PC-9 (cell line): Measurements from ENCODE around the gene COG1. TPM values are rescaled to one million over a fixed set of nuclear protein-coding genes. Genes with fewer than 3 reads are reported as not detected.

Experiments used
- BruUV-seq: library from RNA; stranded (reverse); fragments of 400-500 nt; replicated peaks from 2 replicates; lab custom pipeline; 2021; lab: Mats Ljungman, UMichigan
- CTCF ChIA-PET: fragments of 300-600 bp; sonication (Branson Sonifier 250); formaldehyde crosslinking; loops from one replicate; lab custom pipeline; 2022; ENCODE audit warnings: antibody characterized with exemption; lab: Charles Lee
- POLR2A ChIA-PET: fragments of 300-600 bp; sonication (Branson Sonifier 250); formaldehyde crosslinking; loops from one replicate; lab custom pipeline; 2022; ENCODE audit warnings: antibody characterized with exemption; ENCODE audit not compliant: unreplicated experiment; lab: Charles Lee
- DNase-seq, 2 experiments: peaks; one replicate each; pipeline versions ENCODE4 v3.0.0 to v3.0.0-alpha.2; 2015 to 2022; ENCODE audit warnings: mixed read lengths in 1 of 2
- H2AFZ ChIP-seq: fragments of 200-600 bp; sonication (generic); 2 replicates; pipeline ENCODE4 v1.8.1; 2017; ENCODE audit warnings: antibody characterized with exemption
- H3F3A ChIP-seq: fragments of 200-600 bp; sonication (generic); 2 replicates; pipeline ENCODE4 v1.8.1; 2017; ENCODE audit warnings: antibody characterized with exemption, mild to moderate bottlenecking, low read depth; ENCODE audit not compliant: insufficient read depth
- H3K27ac ChIP-seq: fragments of 200-600 bp; sonication (generic); 2 replicates; pipeline ENCODE4 v1.6.1; 2016; ENCODE audit warnings: mixed run types
- H3K27me3 ChIP-seq: fragments of 200-600 bp; sonication (generic); 2 replicates; pipeline ENCODE4 v1.6.1; 2016; ENCODE audit warnings: low read depth, mixed run types; ENCODE audit not compliant: insufficient read depth
- H3K36me3 ChIP-seq: fragments of 200-600 bp; sonication (generic); 2 replicates; pipeline ENCODE4 v1.6.1; 2016; ENCODE audit warnings: low read depth, mixed run types
- H3K4me1 ChIP-seq: fragments of 200-600 bp; sonication (generic); replicated peaks from 2 replicates; pipeline ENCODE4 v1.6.1; 2016; ENCODE audit warnings: mixed run types; ENCODE audit not compliant: insufficient read depth
- H3K4me2 ChIP-seq: fragments of 200-600 bp; sonication (generic); 2 replicates; pipeline ENCODE4 v1.6.1; 2017; ENCODE audit warnings: mixed run types
- H3K4me3 ChIP-seq: fragments of 200-600 bp; sonication (generic); 2 replicates; pipeline ENCODE4 v1.6.1; 2016; ENCODE audit warnings: mixed run types
- H3K79me2 ChIP-seq: fragments of 200-600 bp; sonication (generic); 2 replicates; pipeline ENCODE4 v1.6.1; 2017; ENCODE audit warnings: low read depth, mixed run types
- H3K9me2 ChIP-seq: fragments of 200-600 bp; sonication (generic); 2 replicates; pipeline ENCODE4 v1.8.1; 2017; ENCODE audit warnings: mild to moderate bottlenecking; ENCODE audit not compliant: insufficient read depth
- H3K9me3 ChIP-seq: fragments of 200-600 bp; sonication (generic); 2 replicates; pipeline ENCODE4 v1.8.1; 2016; ENCODE audit warnings: low read depth; ENCODE audit not compliant: insufficient read depth
- H4K20me1 ChIP-seq: fragments of 200-600 bp; sonication (generic); 2 replicates; pipeline ENCODE4 v1.8.1; 2017; ENCODE audit not compliant: insufficient read depth
- EZH2 ChIP-seq: fragments of 200-600 bp; sonication (generic); IDR thresholded peaks from 2 replicates; pipeline ENCODE4 v1.8.0; 2017; ENCODE audit warnings: antibody characterized with exemption, low read depth
- intact Hi-C: fragments of 100-400 bp; cut with micrococcal nuclease; formaldehyde crosslinking; loops from one replicate; pipeline ENCODE4 v1.10.0; 2022; ENCODE audit not compliant: unreplicated experiment
- total RNA-seq: library from RNA; stranded (reverse); gene quantifications from 2 replicates; pipeline ENCODE4 v1.2.3, GENCODE V29; 2021
- TF ChIP-seq, protein P1 (sequence below): fragments of 200-600 bp; sonication (generic); conservative IDR thresholded peaks from 2 replicates; pipeline ENCODE4 v1.6.1; 2017; ENCODE audit warnings: mixed run types, antibody characterized with exemption, mild to moderate bottlenecking, moderate library complexity

The COG1 gene
- total RNA-seq, 1 experiment from 2014 or later, result 24.8 TPM

DNA sequence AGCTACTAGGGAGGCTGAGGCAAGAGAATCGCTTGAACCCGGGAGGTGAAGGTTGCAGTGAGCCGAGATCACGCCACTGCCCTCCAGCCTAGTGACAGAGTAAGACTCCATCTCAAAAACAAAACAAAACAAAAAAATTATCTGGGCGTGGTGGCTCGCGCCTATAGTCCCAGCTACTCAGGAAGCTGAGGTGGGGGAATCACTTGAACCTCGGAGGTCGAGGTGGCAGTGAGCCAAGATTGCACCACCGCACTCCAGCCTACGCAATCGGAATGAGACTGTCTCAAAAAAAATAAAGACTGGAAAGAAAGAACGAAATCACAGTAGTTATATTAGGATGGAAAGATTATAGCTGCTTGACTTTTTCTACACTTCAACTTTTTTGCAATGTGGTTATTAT lies 18.9 kb downstream of the COG1 start:
- Histone ChIP-seq H3K4me2 (no peak overlapping the region), H4K20me1 (peaks cover 25% of the 10 kb centered on the region), H3K27me3 (no peaks in the 10 kb centered on the region), H3K4me1 (no peaks in the 10 kb centered on the region), H3K36me3 (peaks cover 28% of the 10 kb centered on the region), H3K9me3 (no peaks in the 10 kb centered on the region), H3K4me3 (no peak overlapping the region), H3K79me2 (peaks cover 6% of the 10 kb centered on the region), H3K9me2 (no peaks in the 10 kb centered on the region), H3F3A (peaks cover 25% of the 10 kb centered on the region), H3K27ac (no peak overlapping the region), H2AFZ (no peak overlapping the region)
- DNase-seq, result no peak
- intact Hi-C loops, result no loop called here
- ChIA-PET POLR2A (no interaction called here), CTCF (no interaction called here)
- no TSS peak for BruUV-seq
- TF ChIP-seq EZH2, result no peak
- TF ChIP-seq, protein P1, sequence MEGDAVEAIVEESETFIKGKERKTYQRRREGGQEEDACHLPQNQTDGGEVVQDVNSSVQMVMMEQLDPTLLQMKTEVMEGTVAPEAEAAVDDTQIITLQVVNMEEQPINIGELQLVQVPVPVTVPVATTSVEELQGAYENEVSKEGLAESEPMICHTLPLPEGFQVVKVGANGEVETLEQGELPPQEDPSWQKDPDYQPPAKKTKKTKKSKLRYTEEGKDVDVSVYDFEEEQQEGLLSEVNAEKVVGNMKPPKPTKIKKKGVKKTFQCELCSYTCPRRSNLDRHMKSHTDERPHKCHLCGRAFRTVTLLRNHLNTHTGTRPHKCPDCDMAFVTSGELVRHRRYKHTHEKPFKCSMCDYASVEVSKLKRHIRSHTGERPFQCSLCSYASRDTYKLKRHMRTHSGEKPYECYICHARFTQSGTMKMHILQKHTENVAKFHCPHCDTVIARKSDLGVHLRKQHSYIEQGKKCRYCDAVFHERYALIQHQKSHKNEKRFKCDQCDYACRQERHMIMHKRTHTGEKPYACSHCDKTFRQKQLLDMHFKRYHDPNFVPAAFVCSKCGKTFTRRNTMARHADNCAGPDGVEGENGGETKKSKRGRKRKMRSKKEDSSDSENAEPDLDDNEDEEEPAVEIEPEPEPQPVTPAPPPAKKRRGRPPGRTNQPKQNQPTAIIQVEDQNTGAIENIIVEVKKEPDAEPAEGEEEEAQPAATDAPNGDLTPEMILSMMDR, result no peak

DNA sequence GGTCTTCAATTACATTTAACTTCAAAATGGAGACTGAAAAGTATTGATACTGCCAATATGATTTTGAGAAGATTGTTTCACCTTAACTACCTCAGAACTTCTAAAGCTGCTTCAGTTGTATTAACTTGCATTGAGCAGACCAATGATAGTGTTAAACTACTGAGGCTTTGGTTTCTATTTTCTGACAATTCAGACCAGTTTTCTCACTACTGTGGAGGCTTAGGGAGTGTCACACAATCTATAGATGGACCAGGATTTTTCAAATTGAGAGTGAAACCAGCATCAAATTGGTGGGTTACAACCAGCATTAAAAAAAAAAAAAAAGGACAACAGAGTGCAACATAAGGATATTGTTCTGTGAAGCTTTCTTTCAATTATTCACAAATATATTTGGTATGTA lies 21.2 kb downstream of the COG1 start:
- no TSS peak for BruUV-seq
- H3K79me2 ChIP-seq, result peaks cover 6% of the 10 kb centered on the region
- intact Hi-C loops, result no loop called here
- no peaks in the 10 kb centered on the region for H3K9me3 ChIP-seq
- H4K20me1 ChIP-seq, result peaks cover 25% of the 10 kb centered on the region
- POLR2A ChIA-PET, result no interaction called here
- H3K4me2 ChIP-seq, result no peak overlapping the region
- no peaks in the 10 kb centered on the region for H3K4me1 ChIP-seq
- peaks cover 16% of the 10 kb centered on the region for H3K36me3 ChIP-seq
- H3K4me3 ChIP-seq, result no peak overlapping the region
- CTCF ChIA-PET, result no interaction called here
- no peaks in the 10 kb centered on the region for H3K9me2 ChIP-seq
- no peak overlapping the region for H2AFZ ChIP-seq
- no peak overlapping the region for H3K27ac ChIP-seq
- peaks cover 13% of the 10 kb centered on the region; the same call in 1 of the 2 replicates for H3F3A ChIP-seq
- TF ChIP-seq EZH2, result no peak
- TF ChIP-seq, protein P1, result no peak
- H3K27me3 ChIP-seq, result no peaks in the 10 kb centered on the region
- DNase-seq, result no peak

DNA sequence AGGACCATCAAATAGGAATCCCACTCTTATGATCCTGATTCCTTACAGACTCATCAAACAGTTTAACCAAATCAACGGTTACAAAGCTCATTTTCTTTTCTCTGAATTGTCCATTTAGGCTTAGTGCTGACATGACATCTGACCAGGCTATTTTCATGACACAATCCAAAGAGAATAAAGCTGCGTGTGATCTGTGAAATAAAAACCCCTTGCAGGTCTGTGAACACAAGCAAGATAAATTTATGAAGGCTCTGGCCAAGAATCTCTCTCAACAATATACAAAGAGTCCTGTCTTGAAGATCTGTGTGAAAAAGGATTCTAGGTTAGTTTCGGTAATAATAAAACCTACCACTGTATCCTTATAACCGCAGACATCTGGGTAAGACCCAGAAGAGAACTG lies 22.0 kb downstream of the COG1 start:
- Histone ChIP-seq H3K4me2 (no peak overlapping the region), H3K79me2 (peaks cover 6% of the 10 kb centered on the region), H4K20me1 (peaks cover 17% of the 10 kb centered on the region), H2AFZ (no peak overlapping the region), H3K27me3 (no peaks in the 10 kb centered on the region), H3K27ac (no peak overlapping the region), H3K36me3 (peaks cover 8% of the 10 kb centered on the region; the same call in 1 of the 2 replicates), H3K4me1 (no peaks in the 10 kb centered on the region), H3K9me2 (no peaks in the 10 kb centered on the region), H3K9me3 (no peaks in the 10 kb centered on the region), H3K4me3 (no peak overlapping the region), H3F3A (peaks cover 13% of the 10 kb centered on the region; the same call in 1 of the 2 replicates)
- intact Hi-C loops, result no loop called here
- TF ChIP-seq EZH2, result no peak
- TF ChIP-seq, protein P1, result no peak
- no peak for DNase-seq
- ChIA-PET POLR2A (no interaction called here), CTCF (no interaction called here)
- no TSS peak for BruUV-seq
